GM06990 (cell line): Measurements from ENCODE around the gene STARD3.

ENCODE experiments used
- DNase-seq: peaks from one replicate; pipeline ENCODE4 v3.0.0-alpha.2; 2011; ENCODE audit not compliant: insufficient read length; ENCODE audit errors: extremely low read depth
- H3K27me3 ChIP-seq: replicated peaks from 2 replicates; pipeline ENCODE4 v1.6.0; 2011; ENCODE audit warnings: low read length; ENCODE audit not compliant: control insufficient read depth, insufficient read depth
- H3K36me3 ChIP-seq: 2 replicates; pipeline ENCODE4 v1.5.1; 2011; ENCODE audit warnings: low read length; ENCODE audit not compliant: control insufficient read depth, insufficient read depth
- H3K4me3 ChIP-seq: replicated peaks from 2 replicates; pipeline ENCODE4 v1.5.1; 2011; ENCODE audit warnings: low read depth, mild to moderate bottlenecking, control low read depth, low read length
- TF ChIP-seq, protein P1 (sequence below): IDR thresholded peaks from 2 replicates; pipeline ENCODE4 v1.5.1; 2011; ENCODE audit warnings: low read length, control low read depth, mild to moderate bottlenecking, inconsistent platforms; ENCODE audit not compliant: insufficient read depth, poor library complexity, severe bottlenecking

STARD3 gene

DNA sequence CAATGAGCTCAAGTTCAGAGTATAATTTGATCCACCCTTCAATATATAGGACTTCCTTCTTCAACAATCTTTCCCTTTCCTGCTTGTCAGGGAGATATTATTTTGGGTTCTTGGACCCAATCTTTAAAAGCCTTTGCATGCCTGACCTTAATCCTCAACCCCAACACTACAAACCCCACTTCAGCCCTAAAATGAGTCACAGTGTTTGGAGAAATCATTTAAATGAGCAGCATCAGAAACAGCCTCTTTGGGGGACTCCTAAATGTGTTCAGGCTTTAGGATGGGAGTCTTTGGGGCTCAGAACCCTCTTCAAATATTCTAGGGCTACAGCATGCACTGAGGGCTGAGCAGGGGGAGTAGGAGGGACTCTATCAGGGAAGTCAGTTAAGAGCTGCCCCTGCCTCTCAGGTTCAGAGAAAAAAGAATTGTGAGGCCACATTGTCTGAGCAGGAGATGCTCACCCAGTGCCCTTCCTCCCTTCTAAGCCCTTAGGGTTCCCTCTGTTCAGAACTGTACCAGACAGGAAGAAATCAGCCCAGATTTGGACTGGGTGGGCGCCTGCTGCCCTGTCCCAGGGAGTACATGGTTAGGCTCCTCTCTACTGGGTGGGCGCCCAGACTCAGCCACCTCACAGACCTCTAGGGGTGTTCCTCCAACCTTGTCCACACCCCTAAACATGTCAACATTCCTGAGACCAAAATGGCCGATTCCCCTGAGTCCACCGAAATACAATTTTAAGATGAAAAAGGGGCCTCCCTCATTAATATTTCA is 34.2 kb upstream of the STARD3 start:
- Histone ChIP-seq H3K27me3 (peaks cover 11% of the 10 kb centered on the region), H3K36me3 (no peaks in the 10 kb centered on the region), H3K4me3 (no peak overlapping the region)
- no peak for DNase-seq
- TF ChIP-seq, protein P1, sequence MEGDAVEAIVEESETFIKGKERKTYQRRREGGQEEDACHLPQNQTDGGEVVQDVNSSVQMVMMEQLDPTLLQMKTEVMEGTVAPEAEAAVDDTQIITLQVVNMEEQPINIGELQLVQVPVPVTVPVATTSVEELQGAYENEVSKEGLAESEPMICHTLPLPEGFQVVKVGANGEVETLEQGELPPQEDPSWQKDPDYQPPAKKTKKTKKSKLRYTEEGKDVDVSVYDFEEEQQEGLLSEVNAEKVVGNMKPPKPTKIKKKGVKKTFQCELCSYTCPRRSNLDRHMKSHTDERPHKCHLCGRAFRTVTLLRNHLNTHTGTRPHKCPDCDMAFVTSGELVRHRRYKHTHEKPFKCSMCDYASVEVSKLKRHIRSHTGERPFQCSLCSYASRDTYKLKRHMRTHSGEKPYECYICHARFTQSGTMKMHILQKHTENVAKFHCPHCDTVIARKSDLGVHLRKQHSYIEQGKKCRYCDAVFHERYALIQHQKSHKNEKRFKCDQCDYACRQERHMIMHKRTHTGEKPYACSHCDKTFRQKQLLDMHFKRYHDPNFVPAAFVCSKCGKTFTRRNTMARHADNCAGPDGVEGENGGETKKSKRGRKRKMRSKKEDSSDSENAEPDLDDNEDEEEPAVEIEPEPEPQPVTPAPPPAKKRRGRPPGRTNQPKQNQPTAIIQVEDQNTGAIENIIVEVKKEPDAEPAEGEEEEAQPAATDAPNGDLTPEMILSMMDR: no peak

DNA sequence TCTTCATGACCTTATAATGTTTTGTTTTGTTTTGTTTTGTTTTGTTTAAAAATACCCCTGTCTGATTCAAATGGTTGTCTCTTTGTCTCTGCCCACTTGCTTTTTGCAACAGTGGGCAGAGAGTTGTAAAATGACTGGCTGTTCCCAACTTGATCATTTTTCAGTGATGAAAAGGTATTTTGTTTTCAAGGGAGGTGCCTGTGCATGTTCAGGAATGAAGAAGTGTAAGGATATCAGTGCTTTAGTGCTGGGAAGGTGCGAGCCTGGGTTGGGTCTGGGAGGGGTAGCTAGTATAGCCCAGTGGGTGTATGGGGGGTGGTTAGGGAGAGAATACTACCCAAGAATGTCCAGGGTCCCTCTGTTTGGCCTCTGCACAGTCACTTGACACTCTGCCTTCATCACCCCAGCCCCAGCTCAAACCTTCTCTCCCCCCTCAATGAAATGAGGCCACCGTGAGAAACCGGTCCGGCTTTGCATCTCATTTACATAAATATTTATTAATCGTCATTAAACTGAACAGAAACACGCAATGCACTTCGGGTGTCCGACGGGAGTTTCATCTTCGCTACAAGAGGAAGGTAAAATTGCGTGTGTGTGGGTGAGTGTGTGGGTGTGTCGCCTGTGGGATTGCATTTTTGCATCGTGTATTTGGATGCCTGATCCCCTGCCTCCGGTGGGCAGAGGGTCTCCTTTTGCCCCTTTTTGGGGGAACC is 33.5 kb upstream of the STARD3 start:
- Histone ChIP-seq H3K4me3 (no peak overlapping the region), H3K36me3 (no peaks in the 10 kb centered on the region), H3K27me3 (peaks cover 12% of the 10 kb centered on the region)
- no peak for DNase-seq
- TF ChIP-seq, protein P1: no peak

DNA sequence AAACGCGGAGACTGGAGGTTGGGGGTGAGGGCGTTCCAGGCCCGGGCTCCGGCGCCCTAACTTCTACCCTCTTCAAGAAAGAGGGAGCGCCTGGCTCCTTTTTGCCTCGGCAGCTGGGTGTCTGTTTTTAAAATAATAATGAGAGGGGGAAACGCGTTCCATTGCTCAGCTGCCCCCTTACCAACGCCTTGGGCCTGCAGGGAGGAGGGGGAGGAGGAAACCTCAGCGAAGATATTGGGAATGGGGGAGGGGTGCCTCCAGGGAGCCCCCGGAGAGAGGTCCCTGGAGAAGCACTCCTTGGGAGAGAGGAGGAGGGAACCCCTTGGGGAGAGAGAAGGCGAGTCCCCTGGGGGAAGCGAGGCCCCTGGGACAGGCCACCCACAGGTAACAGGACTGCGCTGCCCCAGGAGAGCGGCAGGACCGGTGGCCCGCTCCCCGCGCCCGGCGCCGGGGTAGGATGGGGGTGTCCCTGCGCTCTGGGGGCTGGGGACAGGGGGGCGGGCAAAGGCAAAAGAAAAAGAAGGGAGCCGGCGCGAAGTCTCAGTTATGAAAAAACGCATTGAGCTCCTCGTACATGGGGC is 31.9 kb upstream of the STARD3 start:
- Histone ChIP-seq H3K4me3 (no peak overlapping the region), H3K27me3 (peaks cover 10% of the 10 kb centered on the region), H3K36me3 (no peaks in the 10 kb centered on the region)
- TF ChIP-seq, protein P1: no peak
- no peak for DNase-seq

DNA sequence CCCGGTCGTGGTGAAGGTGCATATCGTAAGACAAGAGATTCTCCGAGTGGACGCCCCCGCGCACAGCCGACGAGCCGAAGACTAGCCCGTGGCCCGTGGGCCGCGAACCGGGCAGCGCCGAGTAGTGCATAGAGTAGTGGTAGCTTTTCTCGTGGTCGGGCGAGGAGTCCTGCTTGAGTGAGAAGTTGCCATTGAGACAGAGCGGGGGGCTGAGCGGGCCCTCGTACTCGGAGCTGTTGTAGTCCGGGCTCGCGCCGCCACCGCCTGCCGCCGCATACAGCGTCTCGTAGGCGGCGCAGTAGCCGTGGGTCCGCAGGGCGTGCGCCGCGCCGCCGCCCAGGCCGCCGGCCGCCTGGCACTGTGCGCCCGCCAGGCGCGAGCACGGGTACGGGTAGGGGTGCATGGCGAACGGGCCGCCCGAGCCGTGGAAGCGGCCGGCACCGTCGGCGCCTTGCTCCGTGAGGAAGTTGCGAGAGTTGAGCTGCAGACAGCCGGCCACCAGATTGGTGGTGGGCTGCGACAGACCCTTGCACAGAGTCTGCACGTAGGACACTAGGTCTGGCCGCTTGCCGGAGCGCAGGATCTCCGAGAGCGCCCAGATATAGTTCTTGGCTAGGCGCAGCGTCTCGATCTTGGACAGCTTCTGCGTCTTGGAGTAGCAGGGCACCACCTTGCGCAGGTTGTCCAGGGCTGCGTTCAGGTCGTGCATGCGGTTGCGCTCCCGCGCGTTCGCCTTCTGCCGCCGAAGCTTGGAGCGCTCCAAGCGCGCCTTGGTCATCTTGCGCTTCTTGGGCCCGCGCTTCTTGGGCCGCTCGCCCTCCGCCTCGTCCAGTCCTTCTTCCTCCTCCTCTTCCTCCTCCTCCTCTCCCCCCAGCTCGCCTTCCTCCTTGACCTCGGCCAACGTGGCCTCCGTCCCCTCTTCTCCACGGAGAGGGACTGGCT is 31.2 kb upstream of the STARD3 start:
- DNase-seq: peak; percentile 42
- TF ChIP-seq, protein P1: no peak
- no peak overlapping the region for H3K4me3 ChIP-seq
- H3K36me3 ChIP-seq: no peaks in the 10 kb centered on the region
- H3K27me3 ChIP-seq: peaks cover 6% of the 10 kb centered on the region

DNA sequence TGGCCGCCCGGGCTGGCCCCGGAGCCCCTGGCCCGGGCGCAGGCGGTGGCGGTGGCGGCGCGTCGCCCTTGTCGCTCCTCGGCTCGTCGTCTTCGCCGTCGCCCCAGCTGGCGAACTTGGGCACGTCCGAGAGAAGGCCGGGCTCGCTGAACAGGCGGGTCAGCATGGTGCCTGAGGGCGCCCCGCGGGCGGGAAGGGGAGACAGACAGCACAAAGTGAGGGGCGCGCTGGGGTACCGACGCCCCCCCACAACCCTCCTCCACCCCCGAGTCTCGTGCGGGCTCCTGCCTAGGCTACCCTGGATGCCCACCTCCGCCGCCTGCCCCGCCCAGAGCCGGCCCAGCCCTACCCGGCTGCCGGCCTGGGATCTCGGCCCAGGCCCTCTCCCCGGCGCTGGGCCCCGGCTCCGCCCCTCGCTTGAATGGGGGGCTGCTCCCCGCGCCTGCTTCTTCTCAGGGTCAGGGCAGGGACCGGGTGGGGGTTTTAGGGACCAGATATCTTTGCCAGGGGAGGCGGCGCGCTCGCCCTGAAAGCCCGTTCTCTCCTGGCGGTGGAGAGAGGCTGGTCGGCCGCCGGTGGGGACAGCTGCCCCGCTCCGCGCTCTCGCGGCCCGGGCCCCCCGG is 30.4 kb upstream of the STARD3 start:
- Histone ChIP-seq H3K36me3 (no peaks in the 10 kb centered on the region), H3K27me3 (peaks cover 5% of the 10 kb centered on the region), H3K4me3 (no peak overlapping the region)
- no peak for DNase-seq
- TF ChIP-seq, protein P1: no peak
